ENCODE measurements around the gene SFTPD.
A peak's percentile ranks its signal among the peaks of the same experiment; 100 is the strongest.
"Not testable (repeated sequence)": the region's sequence is repeated elsewhere in the genome, so short reads cannot be mapped to it uniquely, and the experiment has no call there.

Gene SFTPD

GRCh38 chr10:79904671-79905321 lies 44.1 kb downstream of the SFTPD start:
- Histone ChIP-seq H3K4me1 (no peaks in the 10 kb centered on the region), H3K9me3 (no peaks in the 10 kb centered on the region), H3K4me3 (ENCODE audit: low read depth, low read length) (peak overlapping the region; percentile 45), H3K27me3 (peaks cover 20% of the 10 kb centered on the region), H3K36me3 (no peaks in the 10 kb centered on the region)
- no peak for TF ChIP-seq CTCF (IDR thresholded peaks at IDR 0.05; ENCODE audit: low read depth, low read length)
- peak; percentile 27 for DNase-seq

GRCh38 chr10:79901571-79901970 lies 47.3 kb downstream of the SFTPD start:
- not testable (repeated sequence) for H3K36me3 ChIP-seq; H3K9me3 ChIP-seq; DNase-seq; H3K4me3 ChIP-seq (ENCODE audit: low read depth, low read length); H3K4me1 ChIP-seq
- H3K27me3 ChIP-seq: peaks cover 20% of the 10 kb centered on the region

GRCh38 chr10:79898597-79899325 lies 50.1 kb downstream of the SFTPD start:
- Histone ChIP-seq H3K27me3 (no peaks in the 10 kb centered on the region), H3K4me3 (ENCODE audit: low read depth, low read length) (no peak overlapping the region), H3K4me1 (no peaks in the 10 kb centered on the region), H3K36me3 (no peaks in the 10 kb centered on the region), H3K9me3 (no peaks in the 10 kb centered on the region)
- TF ChIP-seq CTCF (IDR thresholded peaks at IDR 0.05; ENCODE audit: low read depth, low read length): no peak
- no peak for DNase-seq

GRCh38 chr10:79892896-79893295 lies 56.0 kb downstream of the SFTPD start:
- H3K9me3 ChIP-seq; H3K4me3 ChIP-seq (ENCODE audit: low read depth, low read length); H3K27me3 ChIP-seq; DNase-seq; H3K4me1 ChIP-seq; H3K36me3 ChIP-seq: not testable (repeated sequence)

GRCh38 chr10:79890469-79890868 lies 58.4 kb downstream of the SFTPD start:
- Histone ChIP-seq H3K9me3 (no peaks in the 10 kb centered on the region), H3K4me1 (no peaks in the 10 kb centered on the region), H3K27me3 (no peaks in the 10 kb centered on the region), H3K4me3 (ENCODE audit: low read depth, low read length) (no peak overlapping the region), H3K36me3 (no peaks in the 10 kb centered on the region)
- no peak for DNase-seq
- no peak for TF ChIP-seq CTCF (IDR thresholded peaks at IDR 0.05; ENCODE audit: low read depth, low read length)

- H3K4me1 ChIP-seq; H3K27me3 ChIP-seq; H3K36me3 ChIP-seq; H3K4me3 ChIP-seq (ENCODE audit: low read depth, low read length); H3K9me3 ChIP-seq; DNase-seq: not testable (repeated sequence)
Observed at GRCh38 chr10:79888984-79889383, 59.9 kb downstream of the SFTPD start.
